HepG2 (cell line): Measurements from ENCODE around the gene MBTD1. TPM values are rescaled to one million over a fixed set of nuclear protein-coding genes. Genes with fewer than 3 reads are reported as not detected.

Source experiments
- ASH2L ChIP-seq: fragments of 300-600, 200-600 bp; sonication (generic); IDR thresholded peaks from 2 replicates; pipeline ENCODE4 v1.7.0; 2017; ENCODE audit warnings: low read depth, mild to moderate bottlenecking, moderate library complexity, mixed read lengths, low read length; ENCODE audit not compliant: insufficient read length
- CENPT ChIP-seq: sonication (generic); formaldehyde crosslinking; IDR thresholded peaks from 2 replicates; pipeline ENCODE4 v1.8.0; 2022; ENCODE audit warnings: low read depth, mild to moderate bottlenecking, moderate library complexity, missing genetic modification reagents
- DNMT1 ChIP-seq: sonication (generic); formaldehyde crosslinking; IDR thresholded peaks from 2 replicates; pipeline ENCODE4 v1.5.1; 2020; ENCODE audit warnings: mild to moderate bottlenecking, missing genetic modification reagents
- ETS1 ChIP-seq: sonication (generic); formaldehyde crosslinking; IDR thresholded peaks from 2 replicates; pipeline ENCODE4 v1.4.0; 2020; ENCODE audit warnings: missing genetic modification reagents
- KDM5A ChIP-seq: fragments of 200-600 bp; sonication (generic); IDR thresholded peaks from 2 replicates; pipeline ENCODE4 v1.7.0; 2018; ENCODE audit warnings: antibody characterized with exemption, mild to moderate bottlenecking, low read length, borderline replicate concordance
- MXI1 ChIP-seq: IDR thresholded peaks from 3 replicates; pipeline ENCODE4 v1.6.1; 2012; ENCODE audit warnings: low read depth, low read length, inconsistent platforms, borderline replicate concordance
- SMC3 ChIP-seq: IDR thresholded peaks from 2 replicates; pipeline ENCODE4 v1.6.1; 2011; ENCODE audit warnings: low read length, improper control_type of control experiment
- SP5 ChIP-seq: IDR thresholded peaks from 2 replicates; pipeline ENCODE4 v1.6.1; 2016; ENCODE audit warnings: low read depth, borderline replicate concordance
- TOPORS ChIP-seq: sonication (generic); formaldehyde crosslinking; IDR thresholded peaks from 2 replicates; pipeline ENCODE4 v1.8.0; 2023; ENCODE audit warnings: mild to moderate bottlenecking, missing genetic modification reagents
- ZBTB3 ChIP-seq: sonication (generic); formaldehyde crosslinking; IDR thresholded peaks from 2 replicates; pipeline ENCODE4 v1.4.0; 2020; ENCODE audit warnings: low read depth, mild to moderate bottlenecking, moderate library complexity, missing genetic modification reagents, borderline replicate concordance
- ZBTB44 ChIP-seq: sonication (generic); formaldehyde crosslinking; IDR thresholded peaks from 2 replicates; pipeline ENCODE4 v1.4.0; 2020; ENCODE audit warnings: missing genetic modification reagents
- ZBTB8A ChIP-seq: sonication (generic); formaldehyde crosslinking; IDR thresholded peaks from 2 replicates; pipeline ENCODE4 v1.4.0; 2020; ENCODE audit warnings: mild to moderate bottlenecking, low read depth, missing genetic modification reagents, borderline replicate concordance
- ZFP82 ChIP-seq: sonication (generic); formaldehyde crosslinking; IDR thresholded peaks from 2 replicates; pipeline ENCODE4 v1.5.1; 2020; ENCODE audit warnings: mild to moderate bottlenecking, missing genetic modification reagents, borderline replicate concordance
- ZNF292 ChIP-seq: sonication (generic); formaldehyde crosslinking; IDR thresholded peaks from 2 replicates; pipeline ENCODE4 v1.8.1; 2022; ENCODE audit warnings: mild to moderate bottlenecking, low read depth, missing genetic modification reagents, borderline replicate concordance
- ZNF34 ChIP-seq: sonication (generic); formaldehyde crosslinking; IDR thresholded peaks from 2 replicates; pipeline ENCODE4 v1.4.0; 2020; ENCODE audit warnings: mild to moderate bottlenecking, missing genetic modification reagents, borderline replicate concordance
- ZNF737 ChIP-seq: sonication (generic); formaldehyde crosslinking; IDR thresholded peaks from 2 replicates; pipeline ENCODE4 v1.5.0; 2020; ENCODE audit warnings: missing genetic modification reagents, mild to moderate bottlenecking, borderline replicate concordance
- ZNF761 ChIP-seq: sonication (generic); formaldehyde crosslinking; conservative IDR thresholded peaks from 2 replicates; pipeline ENCODE4 v1.4.0; 2020; ENCODE audit warnings: mild to moderate bottlenecking, missing genetic modification reagents
- ZNF792 ChIP-seq: IDR thresholded peaks from 2 replicates; pipeline ENCODE4 v1.6.1; 2016
- polyA plus RNA-seq, 8 experiments: library from polyadenylated mRNA; depleted of rRNA in 3 of 8; stranded (reverse) in 7 of 8; unstranded in 1 of 8; fragments of >200 nt; fragmentation: Illumina TruSeq in 4 of 8; extraction: Trizol in 4 of 8; gene quantifications; 2 replicates each; pipeline versions ENCODE4 v1.2.1 to v1.2.3, GENCODE V29; 2011 to 2016; ENCODE audit warnings: low read depth in 4 of 8, missing spikeins in 1 of 8, mixed read lengths in 1 of 8; ENCODE audit not compliant: insufficient read depth in 1 of 8
- total RNA-seq, 5 experiments: library from RNA; depleted of rRNA; stranded (reverse); fragments of >200 nt; fragmentation: Illumina TruSeq; extraction: Trizol; gene quantifications; 2 replicates each; pipeline ENCODE4 v1.2.3, GENCODE V29; 2016; ENCODE audit warnings: low read depth in 1 of 5
- TF ChIP-seq, protein P1 (sequence below), 2 experiments: sonication (generic) in 1 of 2; formaldehyde crosslinking in 1 of 2; IDR thresholded peaks; 2 replicates each; pipeline versions ENCODE4 v1.4.0 to v1.6.1; 2016 to 2020; ENCODE audit warnings: borderline replicate concordance in 1 of 2, low read depth in 1 of 2, mild to moderate bottlenecking in 1 of 2, missing genetic modification reagents in 1 of 2

MBTD1 gene
- total and polyA plus RNA-seq, 2 of the 13 experiments (the other 11 are each of a cell fraction or from before 2014, with no cell fraction given): 20.9 TPM

DNA sequence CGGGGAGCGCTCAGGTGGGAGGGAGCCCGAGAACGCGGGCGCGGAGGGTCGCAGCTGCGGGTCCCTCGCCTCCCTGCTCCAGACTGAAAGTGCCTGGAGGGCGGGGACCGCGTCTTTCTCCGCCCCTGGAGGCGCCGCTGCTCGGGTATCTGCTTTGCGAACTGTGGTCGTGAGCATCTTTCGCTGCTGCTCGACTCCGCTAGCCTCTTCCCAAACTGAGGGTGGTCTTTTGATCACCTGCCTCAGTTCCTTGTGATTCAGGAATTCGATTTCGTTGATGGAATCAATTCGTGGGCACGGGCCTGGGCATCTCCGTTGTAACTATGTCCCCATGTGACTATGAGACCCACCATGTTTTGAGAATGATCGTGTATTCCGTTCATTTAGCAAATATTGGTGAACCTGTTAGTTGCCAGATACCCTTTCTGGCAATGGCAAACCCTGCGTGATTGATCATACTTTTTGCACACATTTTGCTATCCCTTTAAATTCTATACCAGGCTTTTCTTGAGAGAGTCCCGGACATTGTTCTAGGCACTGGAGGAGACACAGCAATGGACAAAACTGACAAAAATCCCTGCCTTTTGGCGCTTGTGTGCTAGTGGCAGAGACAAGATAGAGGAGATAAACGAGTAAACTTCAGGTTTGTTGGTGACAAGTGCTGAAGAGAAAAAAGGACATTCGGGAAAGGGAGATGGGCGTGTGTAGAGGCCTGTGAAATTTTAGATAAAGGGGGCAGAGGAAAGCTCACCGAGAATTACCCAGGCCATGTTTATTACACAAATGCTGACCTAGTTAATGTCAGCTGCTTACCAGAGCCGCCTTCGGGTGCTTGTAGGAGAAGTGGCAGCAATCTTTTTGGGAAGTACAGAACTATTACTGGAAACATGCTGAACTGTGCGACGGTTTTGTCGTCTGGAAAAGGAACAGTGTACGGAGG, 1.4 kb upstream of the MBTD1 start (continued):
- TF ChIP-seq, protein P1, sequence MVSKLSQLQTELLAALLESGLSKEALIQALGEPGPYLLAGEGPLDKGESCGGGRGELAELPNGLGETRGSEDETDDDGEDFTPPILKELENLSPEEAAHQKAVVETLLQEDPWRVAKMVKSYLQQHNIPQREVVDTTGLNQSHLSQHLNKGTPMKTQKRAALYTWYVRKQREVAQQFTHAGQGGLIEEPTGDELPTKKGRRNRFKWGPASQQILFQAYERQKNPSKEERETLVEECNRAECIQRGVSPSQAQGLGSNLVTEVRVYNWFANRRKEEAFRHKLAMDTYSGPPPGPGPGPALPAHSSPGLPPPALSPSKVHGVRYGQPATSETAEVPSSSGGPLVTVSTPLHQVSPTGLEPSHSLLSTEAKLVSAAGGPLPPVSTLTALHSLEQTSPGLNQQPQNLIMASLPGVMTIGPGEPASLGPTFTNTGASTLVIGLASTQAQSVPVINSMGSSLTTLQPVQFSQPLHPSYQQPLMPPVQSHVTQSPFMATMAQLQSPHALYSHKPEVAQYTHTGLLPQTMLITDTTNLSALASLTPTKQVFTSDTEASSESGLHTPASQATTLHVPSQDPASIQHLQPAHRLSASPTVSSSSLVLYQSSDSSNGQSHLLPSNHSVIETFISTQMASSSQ (IDR thresholded peaks at IDR 0.05; ENCODE audit: low read depth): no peak
- TF ChIP-seq, protein P1 (CRISPR knock-in tag; IDR thresholded peaks at IDR 0.05; ENCODE audit: borderline replicate concordance): peak; percentile 5; the same call in 1 of the 2 replicates
- TF ChIP-seq DNMT1 (0 out of 2 replicates have a peak, but pooled peaks have one; percentile 17), ETS1 (0 out of 2 replicates have a peak, but pooled peaks have one; percentile 3), ZBTB8A (CRISPR knock-in tag) (peak; percentile 8; the same call in 1 of the 2 replicates), CENPT (CRISPR knock-in tag) (peak; percentile 5; the same call in 1 of the 2 replicates), MXI1 (0 out of 3 replicates have a peak, but pooled peaks have one; percentile 9), SMC3 (no peak), ZBTB44 (CRISPR knock-in tag) (no peak), ZNF792 (no peak; the same call in 1 of the 2 replicates), ZFP82 (0 out of 2 replicates have a peak, but pooled peaks have one; percentile 1), ZNF292 (CRISPR knock-in tag) (no peak), SP5 (CRISPR knock-in tag) (peak; percentile 47; the same call in 1 of the 2 replicates), ZNF34 (CRISPR knock-in tag) (0 out of 2 replicates have a peak, but pooled peaks have one; percentile 11), ASH2L (peak; percentile 5), ZNF761 (CRISPR knock-in tag) (0 out of 2 replicates have a peak, but pooled peaks have one; percentile 9), TOPORS (CRISPR knock-in tag) (peak; percentile 22; the same call in 1 of the 2 replicates), ZBTB3 (peak; percentile 24; the same call in 1 of the 2 replicates), ZNF737 (no peak), KDM5A (peak; percentile 66)
